SK-N-SH (cell line): ENCODE data around the gene PTPRD. TPM values are rescaled to one million over a fixed set of nuclear protein-coding genes. Genes with fewer than 3 reads are reported as not detected.

Experiments used
- CTCF ChIA-PET: fragments of 300-600, 350-600 bp; formaldehyde crosslinking; extraction: SDS; loops from one replicate; lab custom pipeline; 2021; lab: Yijun Ruan, JAX
- POLR2A ChIA-PET: fragments of 350-600 bp; sonication (Branson Sonifier 250); formaldehyde crosslinking; extraction: SDS; loops from one replicate; lab custom pipeline; 2020; ENCODE audit warnings: antibody characterized with exemption, inconsistent platforms; lab: Yijun Ruan, JAX
- DNase-seq: peaks from one replicate; pipeline ENCODE4 v3.0.0; 2012
- H2AFZ ChIP-seq: fragments of 200-600 bp; sonication (generic); 2 replicates; pipeline ENCODE4 v1.8.1; 2016; ENCODE audit warnings: antibody characterized with exemption, mild to moderate bottlenecking, low read depth
- H3F3A ChIP-seq: fragments of 200-600 bp; sonication (generic); replicated peaks from 2 replicates; pipeline ENCODE3; 2016; ENCODE audit warnings: antibody characterized with exemption, mild to moderate bottlenecking; ENCODE audit not compliant: insufficient read depth
- H3K27ac ChIP-seq, 2 experiments: fragments of 200-500 bp in 1 of 2; fragments of 200-600 bp in 1 of 2; sonication (Bioruptor generic) in 1 of 2; sonication (generic), shearing (Covaris generic) in 1 of 2; 2 replicates each; pipeline versions ENCODE4 v1.5.1 to v1.6.1; 2014 to 2016; ENCODE audit warnings: low read depth in 2 of 2, inconsistent platforms in 1 of 2, low read length in 1 of 2, mild to moderate bottlenecking in 1 of 2, mixed read lengths in 1 of 2
- H3K27me3 ChIP-seq: fragments of 200-600 bp; sonication (generic), shearing (Covaris generic); 2 replicates; pipeline ENCODE4 v1.6.1; 2016; ENCODE audit warnings: mixed run types; ENCODE audit not compliant: insufficient read depth
- H3K36me3 ChIP-seq, 2 experiments: fragments of 200-500 bp in 1 of 2; fragments of 200-600 bp in 1 of 2; sonication (Bioruptor generic) in 1 of 2; sonication (generic) in 1 of 2; replicated peaks in 1 of 2; 2 replicates each; pipeline versions ENCODE3 to v1.5.1; 2014 to 2016; ENCODE audit warnings: low read length in 1 of 2, mild to moderate bottlenecking in 1 of 2; ENCODE audit not compliant: insufficient read depth in 2 of 2, control insufficient read depth in 1 of 2
- H3K4me1 ChIP-seq, 2 experiments: fragments of 200-500 bp in 1 of 2; fragments of 200-600 bp in 1 of 2; sonication (Bioruptor generic) in 1 of 2; sonication (generic), shearing (Covaris generic) in 1 of 2; 2 replicates each; pipeline versions ENCODE4 v1.5.1 to v1.6.1; 2014 to 2016; ENCODE audit warnings: low read depth in 1 of 2, low read length in 1 of 2, mixed run types in 1 of 2; ENCODE audit not compliant: insufficient read depth in 2 of 2, control insufficient read depth in 1 of 2
- H3K4me2 ChIP-seq: fragments of 200-600 bp; sonication (generic), shearing (Covaris generic); 2 replicates; pipeline ENCODE4 v1.6.1; 2017; ENCODE audit warnings: mixed run types
- H3K4me3 ChIP-seq, 2 experiments: fragments of 200-500 bp in 1 of 2; fragments of 200-600 bp in 1 of 2; sonication (Bioruptor generic) in 1 of 2; sonication (generic), shearing (Covaris generic) in 1 of 2; 2 replicates each; pipeline versions ENCODE4 v1.5.1 to v1.8.1; 2014 to 2016; ENCODE audit warnings: low read depth in 2 of 2, inconsistent platforms in 1 of 2, low read length in 1 of 2, mild to moderate bottlenecking in 1 of 2, mixed read lengths in 1 of 2, moderate library complexity in 1 of 2
- H3K79me2 ChIP-seq: fragments of 200-600 bp; sonication (generic); 2 replicates; pipeline ENCODE4 v1.8.1; 2017; ENCODE audit warnings: mild to moderate bottlenecking; ENCODE audit not compliant: insufficient read depth
- H3K9ac ChIP-seq: fragments of 200-600 bp; sonication (generic); 2 replicates; pipeline ENCODE4 v1.6.1; 2017; ENCODE audit warnings: mixed run types
- H3K9me2 ChIP-seq: fragments of 200-600 bp; sonication (generic); 2 replicates; pipeline ENCODE4 v1.6.1; 2017; ENCODE audit warnings: mixed run types
- H3K9me3 ChIP-seq: fragments of 200-600 bp; sonication (generic); 2 replicates; pipeline ENCODE4 v1.6.1; 2017; ENCODE audit warnings: mixed run types, mild to moderate bottlenecking, moderate library complexity
- H4K20me1 ChIP-seq: fragments of 200-600 bp; sonication (generic); 2 replicates; pipeline ENCODE4 v1.6.1; 2017; ENCODE audit warnings: mild to moderate bottlenecking, mixed run types; ENCODE audit not compliant: insufficient read depth
- CHD2 ChIP-seq: fragments of 150-350 bp; IDR thresholded peaks from 2 replicates; pipeline ENCODE4 v1.6.1; 2018; ENCODE audit warnings: low read length; ENCODE audit not compliant: partially characterized antibody
- ELF1 ChIP-seq: IDR thresholded peaks from 2 replicates; pipeline ENCODE4 v1.4.0; 2012
- EP300 ChIP-seq, 2 experiments: IDR thresholded peaks; 2 replicates each; pipeline versions ENCODE4 v1.4.0 to v1.6.1; 2012; ENCODE audit warnings: borderline replicate concordance in 1 of 2, low read depth in 1 of 2, low read length in 1 of 2
- FOSL2 ChIP-seq: IDR thresholded peaks from 2 replicates; pipeline ENCODE4 v1.4.0; 2012; ENCODE audit warnings: low read depth, mild to moderate bottlenecking, moderate library complexity, borderline replicate concordance
- FOXJ3 ChIP-seq: sonication (generic); formaldehyde crosslinking; IDR thresholded peaks from 2 replicates; pipeline ENCODE4 v1.5.1; 2020; ENCODE audit warnings: mild to moderate bottlenecking, missing genetic modification reagents
- FOXM1 ChIP-seq: IDR thresholded peaks from 2 replicates; pipeline ENCODE4 v1.4.0; 2012; ENCODE audit warnings: low read depth, mild to moderate bottlenecking
- GATA2 ChIP-seq: sonication (generic); formaldehyde crosslinking; IDR thresholded peaks from 2 replicates; pipeline ENCODE4 v1.5.0; 2020; ENCODE audit warnings: mild to moderate bottlenecking, missing genetic modification reagents
- JUND ChIP-seq: IDR thresholded peaks from 2 replicates; pipeline ENCODE4 v1.4.0; 2012
- MEF2A ChIP-seq: IDR thresholded peaks from 2 replicates; pipeline ENCODE4 v1.4.0; 2012; ENCODE audit warnings: low read depth, borderline replicate concordance
- NFIC ChIP-seq: IDR thresholded peaks from 2 replicates; pipeline ENCODE4 v1.4.0; 2012; ENCODE audit warnings: borderline replicate concordance
- PBX3 ChIP-seq: IDR thresholded peaks from 2 replicates; pipeline ENCODE4; 2012
- POLR2AphosphoS5 ChIP-seq: IDR thresholded peaks from 2 replicates; pipeline ENCODE4 v1.6.1; 2012; ENCODE audit warnings: low read depth, low read length
- RAD21 ChIP-seq: IDR thresholded peaks from 2 replicates; pipeline ENCODE4 v1.6.1; 2012; ENCODE audit warnings: mild to moderate bottlenecking, low read length
- RCOR1 ChIP-seq: fragments of 150-350 bp; IDR thresholded peaks from 2 replicates; pipeline ENCODE4 v1.6.1; 2017; ENCODE audit warnings: antibody characterized with exemption, low read length
- SIN3A ChIP-seq: IDR thresholded peaks from 2 replicates; pipeline ENCODE4 v1.6.1; 2012; ENCODE audit warnings: low read depth, mild to moderate bottlenecking, low read length, moderate library complexity, borderline replicate concordance
- SMC3 ChIP-seq: IDR thresholded peaks from 2 replicates; pipeline ENCODE4 v1.6.1; 2012; ENCODE audit warnings: low read depth, low read length, improper control_type of control experiment
- TAF1 ChIP-seq: IDR thresholded peaks from 2 replicates; pipeline ENCODE4 v1.6.1; 2012; ENCODE audit warnings: low read depth, mild to moderate bottlenecking, low read length, moderate library complexity, borderline replicate concordance
- TCF12 ChIP-seq: IDR thresholded peaks from 2 replicates; pipeline ENCODE4 v1.4.0; 2012
- TEAD4 ChIP-seq: IDR thresholded peaks from 2 replicates; pipeline ENCODE4 v1.4.0; 2012; ENCODE audit warnings: mild to moderate bottlenecking, borderline replicate concordance; ENCODE audit not compliant: insufficient read depth
- WGBS: methylation state at CpG from one replicate; pipeline ENCODE4 v1.1.6; 2017; ENCODE audit warnings: low lambda C conversion rate; 5-methylcytosine and 5-hydroxymethylcytosine counted together
- polyA plus RNA-seq, 3 experiments: library from polyadenylated mRNA; depleted of rRNA; stranded (reverse); fragments of >200 nt; gene quantifications; 2 replicates each; pipeline ENCODE4 v1.2.3, GENCODE V29; 2012

PTPRD gene
- polyA plus RNA-seq, 1 of the 3 experiments (the other 2 are of a cell fraction), result 0.15 TPM

- Histone ChIP-seq H3K4me3 (no peak overlapping the region), H3K4me1 (no peaks in the 10 kb centered on the region), H3K36me3 (no peaks in the 10 kb centered on the region), H3K27ac (no peak overlapping the region), H3K9me2 (no peaks in the 10 kb centered on the region), H3K79me2 (no peaks in the 10 kb centered on the region), H3K27me3 (no peaks in the 10 kb centered on the region), H2AFZ (no peak overlapping the region), H3K9ac (no peak overlapping the region), H4K20me1 (no peaks in the 10 kb centered on the region), H3K4me2 (no peak overlapping the region), H3F3A (no peaks in the 10 kb centered on the region), H3K9me3 (no peaks in the 10 kb centered on the region)
- CTCF ChIA-PET, result no interaction called here
- DNase-seq, result no peak
- TF ChIP-seq FOXM1 (no peak), TAF1 (no peak), POLR2AphosphoS5 (no peak), CHD2 (no peak), TCF12 (no peak), TEAD4 (no peak), FOXJ3 (no peak)
- POLR2A ChIA-PET, result no interaction called here
- WGBS, result 40% methylated on average over 10 of the region's 10 CpGs
These were observed 1968.2 kb downstream of the PTPRD start for GRCh38 chr9:8644571-8644970.

GRCh38 chr9:8643896-8644295, 1968.9 kb downstream of the PTPRD start:
- H3K9me2 ChIP-seq, result no peaks in the 10 kb centered on the region
- no peak overlapping the region for H3K27ac ChIP-seq
- H3K9me3 ChIP-seq, result no peaks in the 10 kb centered on the region
- H3F3A ChIP-seq, result no peaks in the 10 kb centered on the region
- CTCF ChIA-PET, result no interaction called here
- H2AFZ ChIP-seq, result no peak overlapping the region
- no peaks in the 10 kb centered on the region for H3K79me2 ChIP-seq
- no peak overlapping the region for H3K9ac ChIP-seq
- H3K4me2 ChIP-seq, result no peak overlapping the region
- no peaks in the 10 kb centered on the region for H3K36me3 ChIP-seq
- no peaks in the 10 kb centered on the region for H4K20me1 ChIP-seq
- H3K4me3 ChIP-seq, result no peak overlapping the region
- no peaks in the 10 kb centered on the region for H3K27me3 ChIP-seq
- 24% methylated on average over 3 of the region's 5 CpGs for WGBS
- POLR2A ChIA-PET, result no interaction called here
- no peak for DNase-seq
- no peak for TF ChIP-seq JUND
- TF ChIP-seq SMC3, result no peak
- TF ChIP-seq FOSL2, result no peak
- TF ChIP-seq ELF1, result no peak
- TF ChIP-seq SIN3A, result no peak
- TF ChIP-seq CHD2, result no peak
- no peak for TF ChIP-seq NFIC
- TF ChIP-seq PBX3, result no peak
- no peak for TF ChIP-seq TEAD4
- TF ChIP-seq RAD21, result no peak
- H3K4me1 ChIP-seq, result no peaks in the 10 kb centered on the region

GRCh38 chr9:8643464-8643863, 1969.3 kb downstream of the PTPRD start:
- Histone ChIP-seq H3K9ac (no peak overlapping the region), H3K4me1 (no peaks in the 10 kb centered on the region), H3K4me3 (no peak overlapping the region)
- TF ChIP-seq MEF2A (no peak), ELF1 (no peak), RCOR1 (no peak), POLR2AphosphoS5 (no peak), GATA2 (CRISPR knock-in tag) (no peak), FOXJ3 (no peak), EP300 (IDR thresholded peaks at IDR 0.05; ENCODE audit: borderline replicate concordance in 1 of 2, low read depth in 1 of 2, low read length in 1 of 2) (no peak)
- TF ChIP-seq, all 33 proteins: peak for 0
- POLR2A ChIA-PET, result no interaction called here
- Histone ChIP-seq H3K27me3 (no peaks in the 10 kb centered on the region), H2AFZ (no peak overlapping the region), H3K4me2 (no peak overlapping the region), H3F3A (no peaks in the 10 kb centered on the region), H3K9me2 (no peaks in the 10 kb centered on the region), H3K79me2 (no peaks in the 10 kb centered on the region), H3K27ac (no peak overlapping the region), H3K36me3 (no peaks in the 10 kb centered on the region), H3K9me3 (no peaks in the 10 kb centered on the region), H4K20me1 (no peaks in the 10 kb centered on the region)
- CTCF ChIA-PET, result no interaction called here
- DNase-seq, result no peak
- 36% methylated on average over 3 of the region's 6 CpGs for WGBS
